Fibroblast of peridontal ligament (primary cell): Measurements from ENCODE around the gene MAPT.
"Not testable (repeated sequence)": the region's sequence is repeated elsewhere in the genome, so short reads cannot be mapped to it uniquely, and the experiment has no call there.

Experiments
- DNase-seq: peaks from one replicate; pipeline ENCODE4 v3.0.0-alpha.2; 2010; ENCODE audit errors: extremely low read depth

MAPT gene

GRCh38 chr17:45992904-45993303 lies 98.5 kb downstream of the MAPT start:
- no peak for DNase-seq

- DNase-seq: no peak
These were observed 99.7 kb downstream of the MAPT start for GRCh38 chr17:45993962-45994627.

- DNase-seq: no peak
These were observed 100.6 kb downstream of the MAPT start for GRCh38 chr17:45994987-45995386.

- no peak for DNase-seq
These were observed 101.4 kb downstream of the MAPT start for GRCh38 chr17:45995627-45996270.

GRCh38 chr17:45996282-45996937 lies 102.1 kb downstream of the MAPT start:
- no peak for DNase-seq

GRCh38 chr17:45997166-45997565 lies 102.8 kb downstream of the MAPT start:
- no peak for DNase-seq

GRCh38 chr17:45997624-45998023 lies 103.3 kb downstream of the MAPT start:
- DNase-seq: peak; percentile 66

- no peak for DNase-seq
These were observed 104.9 kb downstream of the MAPT start, which contains the start of gene STH for GRCh38 chr17:45998987-45999899. STH (plus strand) TSS chr17:45999250; CDS start chr17:45999280, 30 bp downstream.

- no peak for DNase-seq
These were observed 105.5 kb downstream of the MAPT start for GRCh38 chr17:45999900-46000290.

GRCh38 chr17:46000292-46000691 lies 105.9 kb downstream of the MAPT start:
- DNase-seq: no peak

GRCh38 chr17:46000757-46001156 lies 106.4 kb downstream of the MAPT start:
- no peak for DNase-seq

- no peak for DNase-seq
These were observed 107.3 kb downstream of the MAPT start for GRCh38 chr17:46001390-46002310.

- peak; percentile 65 for DNase-seq
These were observed 108.1 kb downstream of the MAPT start for GRCh38 chr17:46002311-46002972.

GRCh38 chr17:46002973-46003316 lies 108.6 kb downstream of the MAPT start:
- DNase-seq: no peak

- peak; percentile 41 for DNase-seq
These were observed 109.8 kb downstream of the MAPT start for GRCh38 chr17:46003907-46004748.

- not testable (repeated sequence) for DNase-seq
These were observed 111.7 kb downstream of the MAPT start for GRCh38 chr17:46006082-46006481.

- no peak for DNase-seq
These were observed 113.2 kb downstream of the MAPT start for GRCh38 chr17:46007461-46007965.

- no peak for DNase-seq
These were observed 114.2 kb downstream of the MAPT start for GRCh38 chr17:46008591-46008990.
